Smooth muscle cell (in vitro differentiated cells): ENCODE measurements around the gene DHRS3. TPM values are rescaled to one million over a fixed set of nuclear protein-coding genes. Genes with fewer than 3 reads are reported as not detected.

Experiments used
- DNase-seq: peaks from one replicate; lab custom pipeline; 2025; ENCODE audit not compliant: unreplicated experiment; lab: John Stamatoyannopoulos, UW
- H2AFZ ChIP-seq: fragments of 200-600 bp; sonication (generic); 2 replicates; pipeline ENCODE4 v1.6.0; 2016; ENCODE audit warnings: antibody characterized with exemption, low read depth, mild to moderate bottlenecking
- H3F3A ChIP-seq: fragments of 200-600 bp; sonication (generic); 2 replicates; pipeline ENCODE4 v1.6.0; 2017; ENCODE audit warnings: antibody characterized with exemption, low read depth
- H3K27ac ChIP-seq: fragments of 200-600 bp; sonication (generic); 2 replicates; pipeline ENCODE4 v1.5.1; 2016; ENCODE audit warnings: low read depth, mild to moderate bottlenecking
- H3K27me3 ChIP-seq: fragments of 200-600 bp; sonication (generic); 2 replicates; pipeline ENCODE4 v1.6.1; 2016; ENCODE audit warnings: low read depth, mild to moderate bottlenecking
- H3K36me3 ChIP-seq: fragments of 200-600 bp; sonication (generic); 2 replicates; pipeline ENCODE4 v1.5.1; 2016; ENCODE audit warnings: low read depth
- H3K4me1 ChIP-seq: fragments of 200-600 bp; sonication (generic); 2 replicates; pipeline ENCODE4 v1.5.1; 2016; ENCODE audit warnings: low read depth
- H3K4me2 ChIP-seq: fragments of 200-600 bp; sonication (generic); 2 replicates; pipeline ENCODE4 v1.6.0; 2016; ENCODE audit warnings: mild to moderate bottlenecking
- H3K4me3 ChIP-seq: fragments of 200-600 bp; sonication (generic); 2 replicates; pipeline ENCODE4 v1.5.1; 2016; ENCODE audit warnings: mild to moderate bottlenecking
- H3K79me2 ChIP-seq: fragments of 200-600 bp; sonication (generic); 2 replicates; pipeline ENCODE4 v1.6.0; 2016; ENCODE audit warnings: low read depth, mild to moderate bottlenecking
- H3K9ac ChIP-seq: fragments of 200-600 bp; sonication (generic); 2 replicates; pipeline ENCODE4 v1.6.0; 2016; ENCODE audit warnings: low read depth
- H3K9me3 ChIP-seq: fragments of 200-600 bp; sonication (generic); replicated peaks from 2 replicates; pipeline ENCODE4 v1.5.1; 2016; ENCODE audit warnings: low read depth
- H4K20me1 ChIP-seq: fragments of 200-600 bp; sonication (generic); 2 replicates; pipeline ENCODE4 v1.6.0; 2016; ENCODE audit warnings: low read depth
- CTCF ChIP-seq: fragments of 200-600 bp; sonication (generic); IDR thresholded peaks from 2 replicates; pipeline ENCODE4 v1.5.1; 2017; ENCODE audit warnings: borderline replicate concordance, mild to moderate bottlenecking, antibody characterized with exemption; ENCODE audit not compliant: insufficient read depth, poor library complexity, severe bottlenecking
- WGBS: methylation state at CpG from one replicate; pipeline ENCODE4 v1.1.7; 2016; ENCODE audit warnings: low lambda C conversion rate; 5-methylcytosine and 5-hydroxymethylcytosine counted together
- polyA plus RNA-seq: library from polyadenylated mRNA; unstranded; fragments of >200 nt; fragmentation: Nextera tagmentation; extraction: Ambion mirVana; gene quantifications from 2 replicates; pipeline ENCODE4 v1.2.1, GENCODE V29; 2016
- total RNA-seq: library from RNA; depleted of rRNA; stranded (reverse); fragments of >200 nt; gene quantifications from 2 replicates; pipeline ENCODE4 v1.2.3, GENCODE V29; 2014

Gene DHRS3
- total and polyA plus RNA-seq, 2 experiments from 2014 or later: 0.89 to 2.7 TPM

GRCh38 chr1:12603224-12603623 lies 14.8 kb downstream of the DHRS3 start:
- Histone ChIP-seq H2AFZ (no peak overlapping the region), H3K27ac (no peak overlapping the region), H3K4me3 (no peak overlapping the region), H3K79me2 (no peaks in the 10 kb centered on the region), H3K27me3 (peaks cover 29% of the 10 kb centered on the region), H3K4me1 (peaks cover 8% of the 10 kb centered on the region), H3K4me2 (no peak overlapping the region), H3F3A (peaks cover 3% of the 10 kb centered on the region), H3K36me3 (no peaks in the 10 kb centered on the region), H4K20me1 (no peaks in the 10 kb centered on the region), H3K9me3 (no peaks in the 10 kb centered on the region), H3K9ac (no peak overlapping the region)
- no peak for DNase-seq
- TF ChIP-seq CTCF: no peak
- WGBS: 88% methylated on average over 9 of the region's 9 CpGs

- no peak for TF ChIP-seq CTCF
- no peaks in the 10 kb centered on the region for H3K79me2 ChIP-seq
- H3K4me3 ChIP-seq: no peak overlapping the region
- H3K4me1 ChIP-seq: peaks cover 8% of the 10 kb centered on the region
- no peak overlapping the region for H3K27ac ChIP-seq
- H3K4me2 ChIP-seq: no peak overlapping the region
- no peak overlapping the region for H2AFZ ChIP-seq
- no peak for DNase-seq
- H3K27me3 ChIP-seq: peaks cover 24% of the 10 kb centered on the region
- no peak overlapping the region for H3K9ac ChIP-seq
- peaks cover 3% of the 10 kb centered on the region for H3F3A ChIP-seq
- H3K36me3 ChIP-seq: no peaks in the 10 kb centered on the region
- no peaks in the 10 kb centered on the region for H4K20me1 ChIP-seq
- no peaks in the 10 kb centered on the region for H3K9me3 ChIP-seq
- 90% methylated on average over 6 of the region's 6 CpGs for WGBS
Observed at GRCh38 chr1:12602659-12603024, 15.4 kb downstream of the DHRS3 start.

- Histone ChIP-seq H3F3A (peaks cover 3% of the 10 kb centered on the region), H2AFZ (no peak overlapping the region), H3K79me2 (no peaks in the 10 kb centered on the region), H3K36me3 (no peaks in the 10 kb centered on the region), H3K4me1 (peaks cover 8% of the 10 kb centered on the region), H3K27me3 (peaks cover 18% of the 10 kb centered on the region), H3K4me2 (no peak overlapping the region), H3K9me3 (no peaks in the 10 kb centered on the region), H3K27ac (no peak overlapping the region), H3K4me3 (no peak overlapping the region), H3K9ac (no peak overlapping the region), H4K20me1 (no peaks in the 10 kb centered on the region)
- 66% methylated on average over 13 of the region's 13 CpGs for WGBS
- DNase-seq: no peak
- no peak for TF ChIP-seq CTCF
Observed at GRCh38 chr1:12601700-12602658, 16.0 kb downstream of the DHRS3 start.
